GM12892 (cell line): Measurements from ENCODE around the gene PARD3.

Source experiments
- DNase-seq: peaks from one replicate; pipeline ENCODE4 v3.0.0; 2011; ENCODE audit not compliant: insufficient read length
- FAIRE-seq: peaks from 2 replicates; lab custom pipeline; 2011; peaks lifted over from hg19 to GRCh38; lab: Jason Lieb, UNC
- POLR2A ChIP-seq: IDR thresholded peaks from 2 replicates; pipeline ENCODE4 v1.6.1; 2011; ENCODE audit warnings: low read depth, low read length, control low read depth
- POLR2AphosphoS5 ChIP-seq: IDR thresholded peaks from 2 replicates; pipeline ENCODE4 v1.6.1; 2011; ENCODE audit warnings: low read depth, low read length, control low read depth
- TAF1 ChIP-seq: IDR thresholded peaks from 2 replicates; pipeline ENCODE4 v1.6.1; 2011; ENCODE audit warnings: low read depth, mild to moderate bottlenecking, control low read depth, low read length, borderline replicate concordance

The PARD3 gene

DNA sequence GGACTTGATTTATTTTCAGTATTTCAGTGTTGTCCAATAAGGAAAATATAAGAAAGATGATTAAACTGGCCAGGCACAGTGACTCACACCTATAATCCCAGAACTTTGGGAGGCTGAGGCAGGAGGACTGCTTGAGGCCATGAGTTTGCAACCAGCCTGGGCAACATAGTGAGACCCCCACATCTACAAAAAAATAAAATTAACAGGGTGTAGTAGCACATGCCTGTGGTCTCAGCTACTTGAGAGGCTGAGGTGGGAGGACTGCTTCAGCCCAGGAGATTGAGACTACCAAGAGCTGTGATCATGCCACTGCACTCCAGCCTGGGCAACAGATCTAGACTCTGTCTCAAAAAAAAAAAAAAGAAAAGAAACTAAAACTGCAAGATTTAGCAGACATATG, 138.0 kb downstream of the PARD3 start:
- no peak for DNase-seq
- FAIRE-seq, result no peak
- TF ChIP-seq POLR2A (no peak), POLR2AphosphoS5 (no peak), TAF1 (no peak)

DNA sequence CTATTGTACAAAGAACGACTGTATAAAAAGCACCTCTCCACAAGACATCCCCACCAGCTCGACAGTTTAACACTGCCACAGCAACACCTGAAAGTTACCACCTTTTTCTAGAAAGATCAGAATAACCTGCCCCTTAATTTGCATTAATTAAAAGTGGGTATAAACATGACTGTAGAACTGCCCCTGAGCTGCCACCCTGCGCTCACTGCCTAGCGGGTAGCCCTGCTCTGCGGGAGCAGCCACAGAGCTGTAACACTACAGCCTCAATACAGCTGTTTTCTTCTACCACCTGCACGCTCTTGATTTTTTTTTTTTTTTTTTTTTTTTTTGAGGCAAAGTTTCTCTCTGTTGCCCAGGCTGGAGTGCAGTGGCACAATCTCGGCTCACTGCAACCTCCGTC, 140.9 kb downstream of the PARD3 start:
- DNase-seq (no peak), FAIRE-seq (no peak)

DNA sequence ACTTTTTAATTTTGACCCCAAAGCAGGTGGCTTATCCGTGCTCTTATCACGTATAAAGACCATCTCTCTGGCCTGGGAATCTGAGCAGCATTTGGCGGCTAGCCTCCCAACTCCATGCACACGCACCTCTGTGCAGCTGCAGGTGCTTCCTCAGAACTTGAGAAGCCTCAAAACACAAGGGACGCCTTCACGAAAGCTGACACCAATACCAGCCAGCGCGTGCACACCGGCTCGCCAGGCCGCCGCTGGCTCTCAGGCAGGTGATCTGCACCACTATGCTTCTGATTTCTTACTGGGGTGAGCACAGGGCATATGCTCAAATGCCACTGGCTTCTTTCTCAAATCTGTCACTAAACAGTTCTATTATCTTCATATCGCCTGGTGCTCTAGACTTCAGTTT, 145.0 kb downstream of the PARD3 start:
- FAIRE-seq (no peak), DNase-seq (no peak)
- TF ChIP-seq POLR2A (no peak), TAF1 (no peak), POLR2AphosphoS5 (no peak)

More for the DNA sequence above, 140.9 kb downstream of the PARD3 start:
- TF ChIP-seq POLR2AphosphoS5 (no peak), POLR2A (no peak), TAF1 (no peak)

DNA sequence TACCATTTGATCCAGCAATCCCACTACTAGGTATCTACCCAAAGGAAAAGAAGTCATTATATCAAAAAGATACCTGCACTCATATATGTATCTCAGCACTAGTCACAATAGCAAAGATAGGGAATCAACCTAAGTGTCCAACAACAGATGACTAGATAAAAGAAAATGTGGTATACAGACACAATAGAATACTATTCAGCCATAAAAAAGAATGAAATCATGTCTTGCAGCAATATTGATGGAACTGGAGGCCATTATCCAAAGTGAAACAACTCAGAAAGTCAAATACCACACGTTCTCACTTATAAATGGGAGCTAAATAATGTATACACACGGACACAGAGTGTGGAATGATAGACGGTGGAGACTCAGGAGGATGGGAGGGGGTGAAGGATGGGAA, 146.0 kb downstream of the PARD3 start:
- DNase-seq (no peak), FAIRE-seq (no peak)
- TF ChIP-seq POLR2AphosphoS5, result no peak
- TF ChIP-seq TAF1, result no peak
- TF ChIP-seq POLR2A, result no peak

DNA sequence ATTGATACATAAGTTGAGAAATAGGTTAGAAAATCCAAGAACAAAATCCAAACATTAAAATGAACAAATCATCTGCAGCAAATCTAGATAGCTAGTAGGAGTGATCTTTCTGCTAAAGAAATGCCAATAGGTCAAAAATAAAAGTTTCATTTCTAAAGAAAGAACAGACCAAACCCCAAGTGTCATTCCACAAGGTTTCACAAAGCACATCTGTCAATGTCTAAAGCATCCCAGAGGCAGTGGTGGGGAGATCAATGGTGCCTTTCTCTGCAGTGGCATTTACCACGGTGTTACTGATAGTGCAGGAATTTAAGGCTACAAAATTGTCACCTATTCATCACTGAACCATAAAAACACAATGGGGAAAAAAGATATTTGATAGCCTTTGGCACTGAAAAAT, 147.9 kb downstream of the PARD3 start:
- no peak for DNase-seq
- FAIRE-seq, result no peak
- no peak for TF ChIP-seq POLR2A
- TF ChIP-seq POLR2AphosphoS5, result no peak
- TF ChIP-seq TAF1, result no peak

DNA sequence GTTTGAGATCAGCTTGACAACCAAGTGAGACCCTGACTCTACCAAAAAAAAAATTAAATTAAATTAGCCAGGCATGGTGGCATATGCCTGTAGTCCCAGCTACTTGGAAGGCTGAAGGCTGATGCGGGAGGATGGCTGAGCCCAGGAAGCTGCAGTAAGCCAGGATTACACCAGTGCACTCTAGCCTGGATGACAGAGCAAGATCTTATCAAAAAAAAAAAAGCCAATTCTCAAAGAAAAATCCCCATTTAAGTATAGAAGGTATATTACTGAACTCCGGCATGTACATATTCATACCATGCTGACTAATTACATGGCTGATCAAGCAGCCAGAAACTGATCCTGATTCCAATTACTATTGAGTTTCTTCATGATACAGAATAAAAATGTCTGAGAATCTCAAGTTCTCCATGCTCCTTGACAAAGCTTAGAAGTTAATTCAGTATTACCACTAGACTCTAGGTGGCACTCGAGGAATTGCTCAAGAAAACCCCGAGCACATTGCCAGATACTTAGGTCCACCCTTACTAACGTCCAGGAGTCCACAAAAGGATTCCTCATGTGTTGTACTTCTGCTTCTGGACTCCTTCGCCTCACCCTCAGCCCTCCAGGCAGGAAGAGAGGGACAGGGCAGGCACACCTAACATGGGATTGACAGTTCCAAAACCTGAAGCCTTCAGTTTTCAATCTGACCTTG, 148.9 kb downstream of the PARD3 start:
- no peak for FAIRE-seq
- TF ChIP-seq TAF1 (no peak), POLR2A (no peak), POLR2AphosphoS5 (no peak)
- DNase-seq, result no peak

DNA sequence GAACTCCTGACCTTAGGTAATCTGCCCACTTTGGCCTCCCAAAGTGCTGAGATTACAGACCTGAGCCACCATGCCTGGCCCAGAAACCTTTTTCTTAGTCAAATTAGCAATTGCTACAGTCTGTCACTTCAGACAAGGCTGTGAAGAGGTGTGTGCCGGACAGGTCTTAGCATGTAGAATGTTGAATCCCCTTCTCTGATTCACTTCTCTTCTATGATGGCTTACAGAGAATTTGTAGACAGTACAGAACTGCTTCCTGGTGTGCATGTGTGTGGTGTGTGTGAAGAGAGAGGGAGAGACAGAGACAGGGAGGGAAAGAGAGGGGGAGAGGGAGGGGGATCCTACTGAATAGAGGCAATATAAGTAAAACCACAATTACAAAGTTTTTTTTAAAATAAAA, 150.4 kb downstream of the PARD3 start:
- no peak for TF ChIP-seq TAF1
- no peak for TF ChIP-seq POLR2A
- no peak for TF ChIP-seq POLR2AphosphoS5
- FAIRE-seq (no peak), DNase-seq (no peak)

DNA sequence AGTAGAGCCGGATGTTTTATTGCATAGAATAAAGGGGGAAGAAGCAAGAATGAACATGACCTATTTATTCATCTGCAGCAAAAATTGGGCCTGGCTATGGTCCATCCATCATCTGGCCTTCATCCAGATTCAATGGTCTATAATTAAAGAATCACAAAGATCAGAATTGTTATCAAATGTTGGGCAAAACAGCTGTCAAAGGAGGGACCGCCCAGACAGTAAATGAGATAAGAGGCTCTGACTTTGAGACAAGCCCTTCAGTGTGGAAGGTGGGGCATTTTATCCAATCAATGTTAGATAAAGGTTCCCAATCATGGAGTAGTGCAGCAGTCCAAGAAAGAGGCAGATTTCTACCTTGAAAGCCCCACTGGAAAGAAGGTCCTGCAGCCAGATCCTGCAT, 153.5 kb downstream of the PARD3 start:
- FAIRE-seq, result no peak

DNA sequence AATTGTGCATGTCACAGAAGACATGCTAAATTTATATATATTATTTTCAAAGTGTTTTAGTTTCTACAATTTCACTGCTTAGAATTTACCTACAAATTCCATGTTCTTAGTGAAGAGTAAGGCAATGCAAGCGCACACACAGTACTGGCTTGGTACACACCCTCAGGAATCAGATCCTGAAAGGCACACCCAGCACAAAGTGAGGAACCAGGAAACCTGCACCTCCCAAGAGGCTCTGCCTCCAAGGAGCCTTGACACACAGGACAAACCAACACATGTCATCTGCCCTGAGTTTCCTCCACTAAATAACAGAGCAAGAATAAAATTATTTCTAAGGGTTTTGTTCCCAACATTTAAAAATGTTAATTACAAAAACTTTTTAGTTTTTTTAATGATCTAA, 156.2 kb downstream of the PARD3 start:
- TF ChIP-seq POLR2A (no peak), TAF1 (no peak), POLR2AphosphoS5 (no peak)
- DNase-seq, result no peak
- no peak for FAIRE-seq

More for the DNA sequence above, 153.5 kb downstream of the PARD3 start:
- no peak for TF ChIP-seq POLR2AphosphoS5
- TF ChIP-seq POLR2A, result no peak
- no peak for TF ChIP-seq TAF1
- no peak for DNase-seq

DNA sequence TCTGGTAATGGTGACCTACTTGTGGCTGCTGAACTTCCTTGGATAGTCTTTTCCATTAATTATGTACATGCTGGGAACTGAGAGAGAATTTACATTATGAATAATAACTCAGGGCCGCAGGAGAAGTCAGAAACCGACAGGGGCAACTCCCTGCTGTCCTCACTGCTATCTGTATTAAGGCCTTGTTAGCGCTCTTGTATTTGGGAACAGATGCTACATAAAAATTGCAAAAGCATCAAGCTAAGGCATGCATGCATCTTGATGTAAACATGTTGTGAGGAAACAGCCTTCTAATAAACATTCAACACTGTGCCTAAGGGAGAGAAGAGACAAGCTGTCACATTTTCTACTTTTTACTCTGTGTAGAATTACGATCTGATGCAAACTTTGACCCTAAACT, 158.4 kb downstream of the PARD3 start:
- DNase-seq (no peak), FAIRE-seq (no peak)
- TF ChIP-seq TAF1, result no peak
- no peak for TF ChIP-seq POLR2AphosphoS5
- no peak for TF ChIP-seq POLR2A

DNA sequence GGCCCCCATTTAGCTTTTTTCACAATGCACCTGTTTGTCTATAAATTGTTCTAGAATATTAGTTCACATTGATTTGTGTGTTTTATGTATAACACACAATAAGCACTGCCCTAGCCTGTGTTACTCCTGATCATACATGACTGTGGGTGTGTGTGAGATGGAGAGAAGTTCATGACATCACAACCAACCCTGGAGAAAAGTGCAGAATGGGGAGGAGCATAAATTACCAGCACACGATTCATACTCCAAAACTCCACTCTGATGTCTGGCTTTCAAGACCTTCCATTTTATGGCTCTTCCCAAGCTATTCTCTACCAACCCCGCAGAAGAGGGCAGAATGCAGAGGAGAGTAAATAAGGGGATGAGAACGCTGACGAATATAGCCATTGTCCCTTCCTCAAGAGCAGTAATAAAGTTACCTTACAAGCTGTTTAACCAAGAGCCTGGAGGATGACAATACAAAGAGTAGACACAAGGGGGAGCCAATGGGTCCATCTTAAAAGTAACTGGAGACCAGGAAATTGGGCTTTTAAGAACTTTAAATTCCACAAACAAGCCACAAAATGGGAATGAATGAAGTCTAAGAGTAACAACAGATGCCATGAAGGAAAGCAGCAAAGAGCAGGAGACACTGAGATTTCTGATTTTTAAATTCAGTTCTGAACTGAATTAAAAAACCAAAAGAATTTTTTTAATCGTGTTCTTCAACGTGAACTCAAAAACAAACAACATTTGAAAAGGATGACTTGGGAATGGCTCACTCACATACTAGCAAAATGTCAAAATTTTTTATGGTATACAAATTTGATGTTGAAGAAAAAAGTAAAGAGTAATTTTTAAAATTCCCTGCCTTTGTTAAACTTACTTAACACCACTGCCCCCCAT, 159.6 kb downstream of the PARD3 start:
- no peak for TF ChIP-seq POLR2A
- TF ChIP-seq POLR2AphosphoS5, result no peak
- no peak for TF ChIP-seq TAF1
- FAIRE-seq (no peak), DNase-seq (no peak)

DNA sequence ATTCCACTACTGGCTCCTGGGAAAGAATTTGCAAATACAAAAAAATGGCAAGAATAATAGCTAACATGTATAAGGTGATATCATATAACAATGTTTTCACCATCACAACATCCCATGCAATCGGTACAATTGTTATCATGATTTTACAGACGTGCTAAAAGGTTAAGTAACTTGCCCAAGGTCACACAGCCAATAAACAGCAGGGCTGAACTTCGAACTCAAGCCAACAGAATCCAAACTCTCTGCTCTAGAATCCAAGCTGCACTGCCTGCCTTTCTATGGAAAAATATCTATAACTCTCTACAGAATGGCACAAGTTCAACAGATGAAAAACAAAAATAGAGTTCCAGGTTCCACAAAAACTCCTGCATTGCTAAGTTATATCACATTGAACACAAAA, 160.9 kb downstream of the PARD3 start:
- FAIRE-seq, result no peak
- TF ChIP-seq POLR2AphosphoS5, result no peak
- no peak for DNase-seq

DNA sequence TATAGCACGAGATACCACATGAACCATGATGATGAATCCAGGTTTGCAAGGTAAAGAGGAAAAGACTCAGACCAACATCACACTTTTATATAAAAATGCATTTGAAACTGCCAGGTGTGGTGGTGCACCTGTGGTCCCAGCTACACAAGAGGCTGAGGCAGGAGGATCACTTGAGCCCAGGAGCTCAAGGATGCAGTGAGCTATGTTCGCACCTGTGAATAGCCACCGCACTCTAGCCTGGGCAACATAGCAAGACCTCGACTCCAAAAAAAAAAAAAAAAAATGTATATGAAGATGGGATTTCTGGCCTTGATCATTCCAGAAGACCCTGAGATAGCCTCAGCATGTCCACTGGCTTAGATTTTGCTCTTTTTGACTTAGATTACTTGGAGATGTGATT, 161.6 kb downstream of the PARD3 start:
- DNase-seq (no peak), FAIRE-seq (no peak)
- TF ChIP-seq POLR2A (no peak), POLR2AphosphoS5 (no peak), TAF1 (no peak)
